ENCODE data around the gene MSI2. TPM values are rescaled to one million over a fixed set of nuclear protein-coding genes. Genes with fewer than 3 reads are reported as not detected.
A peak's percentile ranks its signal among the peaks of the same experiment; 100 is the strongest.

MSI2 gene
- total RNA-seq, 1 experiment from 2014 or later, result 174 TPM

GRCh38 chr17:57604771-57605674 is 348.7 kb downstream of the MSI2 start:
- H3K36me3 Mint-ChIP-seq (ENCODE audit: insufficient read depth, unreplicated experiment), result peaks cover 57% of the 10 kb centered on the region
- TF ChIP-seq CTCF (IDR thresholded peaks at IDR 0.05; ENCODE audit: insufficient read depth in 1 of 2, low read depth in 1 of 2, low read length in 1 of 2, severe bottlenecking in 1 of 2, unreplicated experiment in 1 of 2), result no peak
- CTCF ChIA-PET, result no interaction called here
- H3K36me3 ChIP-seq (ENCODE audit: control insufficient read depth, insufficient read depth, low read length), result no peaks in the 10 kb centered on the region; the same call in 1 of the 2 replicates
- no peak overlapping the region for H3K4me3 Mint-ChIP-seq (ENCODE audit: unreplicated experiment)
- POLR2A ChIA-PET, result no interaction called here
- H3K27me3 Mint-ChIP-seq (ENCODE audit: insufficient read depth, unreplicated experiment), result no peaks in the 10 kb centered on the region
- peak in 1 of 2 experiments; percentile 25 for DNase-seq
- no TSS peak for BruUV-seq (replicated peaks)
- intact Hi-C loops (cut with micrococcal nuclease; ENCODE audit: unreplicated experiment), result no loop called here
- peak overlapping the region; percentile 57 for H3K27ac Mint-ChIP-seq (ENCODE audit: unreplicated experiment)
- peaks cover 15% of the 10 kb centered on the region for H3K4me1 Mint-ChIP-seq (ENCODE audit: low read depth, unreplicated experiment)
- H3K27me3 ChIP-seq (replicated peaks; ENCODE audit: control insufficient read depth, insufficient read depth, low read length), result no peaks in the 10 kb centered on the region
- H3K4me3 ChIP-seq (ENCODE audit: low read depth, low read length), result no peak overlapping the region
- no peaks in the 10 kb centered on the region for H3K9me3 ChIP-seq
- H3K9me3 Mint-ChIP-seq (ENCODE audit: unreplicated experiment), result no peaks in the 10 kb centered on the region
- H3K4me1 ChIP-seq, result peaks cover 26% of the 10 kb centered on the region

- no peak overlapping the region for H3K4me3 ChIP-seq (ENCODE audit: low read depth, low read length)
- intact Hi-C loops (cut with micrococcal nuclease; ENCODE audit: unreplicated experiment), result no loop called here
- no peaks in the 10 kb centered on the region for H3K9me3 ChIP-seq
- Mint-ChIP-seq H3K36me3 (ENCODE audit: insufficient read depth, unreplicated experiment) (peaks cover 56% of the 10 kb centered on the region), H3K4me1 (ENCODE audit: low read depth, unreplicated experiment) (peaks cover 15% of the 10 kb centered on the region), H3K27me3 (ENCODE audit: insufficient read depth, unreplicated experiment) (no peaks in the 10 kb centered on the region), H3K27ac (ENCODE audit: unreplicated experiment) (peak overlapping the region; percentile 2), H3K9me3 (ENCODE audit: unreplicated experiment) (no peaks in the 10 kb centered on the region), H3K4me3 (ENCODE audit: unreplicated experiment) (no peak overlapping the region)
- H3K27me3 ChIP-seq (replicated peaks; ENCODE audit: control insufficient read depth, insufficient read depth, low read length), result no peaks in the 10 kb centered on the region
- ChIA-PET POLR2A (no interaction called here), CTCF (interaction anchor here (1.5 kb wide), 1 partner anchor 8 kb away, joined by 3 read pairs; no protein-coding TSS in a partner anchor)
- no peaks in the 10 kb centered on the region; the same call in 1 of the 2 replicates for H3K36me3 ChIP-seq (ENCODE audit: control insufficient read depth, insufficient read depth, low read length)
- H3K4me1 ChIP-seq, result peaks cover 26% of the 10 kb centered on the region
- no peak for TF ChIP-seq CTCF (IDR thresholded peaks at IDR 0.05; ENCODE audit: insufficient read depth in 1 of 2, low read depth in 1 of 2, low read length in 1 of 2, severe bottlenecking in 1 of 2, unreplicated experiment in 1 of 2)
- no TSS peak for BruUV-seq (replicated peaks)
- peak in 1 of 2 experiments; percentile 23 for DNase-seq
Measured at GRCh38 chr17:57605675-57606105, 349.4 kb downstream of the MSI2 start.

GRCh38 chr17:57606111-57606875 is 350.0 kb downstream of the MSI2 start:
- no peaks in the 10 kb centered on the region for H3K27me3 Mint-ChIP-seq (ENCODE audit: insufficient read depth, unreplicated experiment)
- no peaks in the 10 kb centered on the region for H3K27me3 ChIP-seq (replicated peaks; ENCODE audit: control insufficient read depth, insufficient read depth, low read length)
- DNase-seq, result peak in 1 of 2 experiments; percentile 8
- no TSS peak for BruUV-seq (replicated peaks)
- H3K4me1 ChIP-seq, result peaks cover 26% of the 10 kb centered on the region
- CTCF ChIA-PET, result interaction anchor here (0.6 to 1.5 kb wide), 2 partner anchors 8 to 135 kb away, joined by 3 read pairs; no protein-coding TSS in a partner anchor
- no peak for TF ChIP-seq CTCF (IDR thresholded peaks at IDR 0.05; ENCODE audit: insufficient read depth in 1 of 2, low read depth in 1 of 2, low read length in 1 of 2, severe bottlenecking in 1 of 2, unreplicated experiment in 1 of 2)
- H3K36me3 ChIP-seq (ENCODE audit: control insufficient read depth, insufficient read depth, low read length), result no peaks in the 10 kb centered on the region
- H3K36me3 Mint-ChIP-seq (ENCODE audit: insufficient read depth, unreplicated experiment), result peaks cover 52% of the 10 kb centered on the region
- POLR2A ChIA-PET, result no interaction called here
- H3K4me3 Mint-ChIP-seq (ENCODE audit: unreplicated experiment), result no peak overlapping the region
- peaks cover 15% of the 10 kb centered on the region for H3K4me1 Mint-ChIP-seq (ENCODE audit: low read depth, unreplicated experiment)
- peak overlapping the region; percentile 2 for H3K27ac Mint-ChIP-seq (ENCODE audit: unreplicated experiment)
- intact Hi-C loops (cut with micrococcal nuclease; ENCODE audit: unreplicated experiment), result no loop called here
- H3K9me3 Mint-ChIP-seq (ENCODE audit: unreplicated experiment), result no peaks in the 10 kb centered on the region
- no peak overlapping the region for H3K4me3 ChIP-seq (ENCODE audit: low read depth, low read length)
- no peaks in the 10 kb centered on the region for H3K9me3 ChIP-seq
